A549 treated with AZD2906 at 1 μM for 4 hours (cell line): Measurements from ENCODE around the gene ELFN2. TPM values are rescaled to one million over a fixed set of nuclear protein-coding genes. Genes with fewer than 3 reads are reported as not detected.

Source experiments
- total RNA-seq: library from RNA; stranded (reverse); fragments of 200-300 nt; extraction: Qiagen RNA extraction; gene quantifications from 5 replicates; pipeline ENCODE4 v1.2.3, GENCODE V29; 2022

ELFN2 gene, protein sequence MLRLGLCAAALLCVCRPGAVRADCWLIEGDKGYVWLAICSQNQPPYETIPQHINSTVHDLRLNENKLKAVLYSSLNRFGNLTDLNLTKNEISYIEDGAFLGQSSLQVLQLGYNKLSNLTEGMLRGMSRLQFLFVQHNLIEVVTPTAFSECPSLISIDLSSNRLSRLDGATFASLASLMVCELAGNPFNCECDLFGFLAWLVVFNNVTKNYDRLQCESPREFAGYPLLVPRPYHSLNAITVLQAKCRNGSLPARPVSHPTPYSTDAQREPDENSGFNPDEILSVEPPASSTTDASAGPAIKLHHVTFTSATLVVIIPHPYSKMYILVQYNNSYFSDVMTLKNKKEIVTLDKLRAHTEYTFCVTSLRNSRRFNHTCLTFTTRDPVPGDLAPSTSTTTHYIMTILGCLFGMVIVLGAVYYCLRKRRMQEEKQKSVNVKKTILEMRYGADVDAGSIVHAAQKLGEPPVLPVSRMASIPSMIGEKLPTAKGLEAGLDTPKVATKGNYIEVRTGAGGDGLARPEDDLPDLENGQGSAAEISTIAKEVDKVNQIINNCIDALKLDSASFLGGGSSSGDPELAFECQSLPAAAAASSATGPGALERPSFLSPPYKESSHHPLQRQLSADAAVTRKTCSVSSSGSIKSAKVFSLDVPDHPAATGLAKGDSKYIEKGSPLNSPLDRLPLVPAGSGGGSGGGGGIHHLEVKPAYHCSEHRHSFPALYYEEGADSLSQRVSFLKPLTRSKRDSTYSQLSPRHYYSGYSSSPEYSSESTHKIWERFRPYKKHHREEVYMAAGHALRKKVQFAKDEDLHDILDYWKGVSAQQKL
- total RNA-seq, result 5.0 to 6.7 TPM (median 5.6 TPM) in 5 replicates

DNA sequence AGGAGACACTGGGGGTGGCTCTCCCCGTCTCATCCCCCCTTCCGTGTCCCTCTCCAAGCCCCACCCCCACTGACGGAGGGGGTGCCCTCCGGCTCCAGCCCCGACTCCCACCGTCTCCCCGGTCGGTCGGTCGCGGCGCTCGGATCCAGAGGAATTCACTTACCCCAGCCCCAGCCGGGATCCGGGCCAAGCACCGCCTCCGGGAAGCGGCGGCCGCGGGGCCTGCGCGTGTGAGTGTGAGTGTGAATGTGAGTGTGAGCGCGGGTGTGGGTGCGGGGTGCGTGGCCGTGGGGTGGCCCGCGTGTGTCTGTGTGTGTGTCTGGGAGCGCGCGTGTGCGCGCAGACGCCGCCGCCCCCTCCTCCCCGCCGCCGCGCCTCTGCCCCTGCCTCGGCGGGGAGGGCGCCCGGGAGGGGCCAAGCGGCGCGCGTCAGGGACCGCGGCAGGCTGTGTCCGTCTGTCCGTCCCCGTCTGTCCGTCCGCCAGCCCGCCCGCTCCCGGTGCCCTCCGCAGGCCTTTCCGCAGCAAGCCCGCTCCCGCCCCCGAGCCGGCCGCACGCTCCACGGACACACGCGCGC, at the start of gene ELFN2:
ELFN2 (minus strand) TSS at position 345 of the 576 bp plus-strand sequence. CDS start 51,945 bp downstream, outside the sequence.

Other genes with a start within 250 kb of the ELFN2 start
- 8.3 to 10.9 TPM (median 10.3 TPM) in 5 replicates for gene C1QTNF6, start 239.2 kb downstream of the ELFN2 start, total RNA-seq
- gene SSTR3, start 215.0 kb downstream of the ELFN2 start, total RNA-seq, result not detected in 5 replicates
- gene RAC2, start 183.2 kb downstream of the ELFN2 start, total RNA-seq, result 0.09 to 0.14 TPM (median 0.11 TPM) in 4 of 5 replicates, not detected in the other
- gene CYTH4, start 145.0 kb downstream of the ELFN2 start, total RNA-seq, result 0.49 to 0.79 TPM (median 0.59 TPM) in 5 replicates
- 0.70 to 1.7 TPM (median 1.4 TPM) in 5 replicates for gene MFNG, start 58.9 kb upstream of the ELFN2 start, total RNA-seq
- 23.3 to 32.2 TPM (median 31.4 TPM) in 5 replicates for gene CARD10, start 91.9 kb upstream of the ELFN2 start, total RNA-seq
- gene CDC42EP1, start 133.0 kb upstream of the ELFN2 start, total RNA-seq, result 22.8 to 32.8 TPM (median 31.6 TPM) in 5 replicates
- 0.16 to 0.30 TPM (median 0.19 TPM) in 4 of 5 replicates, not detected in the other for gene LGALS2, start 152.6 kb upstream of the ELFN2 start, total RNA-seq
- 17.7 to 23.1 TPM (median 20.7 TPM) in 5 replicates for gene GGA1, start 181.4 kb upstream of the ELFN2 start, total RNA-seq
- gene SH3BP1, start 212.2 kb upstream of the ELFN2 start, total RNA-seq, result 1.0 to 2.0 TPM (median 1.6 TPM) in 5 replicates
- gene PDXP, start 231.2 kb upstream of the ELFN2 start, total RNA-seq, result 12.2 to 17.5 TPM (median 15.7 TPM) in 5 replicates
- 1,265 to 1,421 TPM (median 1,365 TPM) in 5 replicates for gene LGALS1, start 248.2 kb upstream of the ELFN2 start, total RNA-seq